ENCODE results near the gene GCNT2. TPM values are rescaled to one million over a fixed set of nuclear protein-coding genes. Genes with fewer than 3 reads are reported as not detected.

GCNT2 gene
- total and polyA plus RNA-seq, 2 of the 8 experiments (the other 6 are each of a cell fraction or from before 2014, with no cell fraction given) = 19.3 to 52.5 TPM

DNA sequence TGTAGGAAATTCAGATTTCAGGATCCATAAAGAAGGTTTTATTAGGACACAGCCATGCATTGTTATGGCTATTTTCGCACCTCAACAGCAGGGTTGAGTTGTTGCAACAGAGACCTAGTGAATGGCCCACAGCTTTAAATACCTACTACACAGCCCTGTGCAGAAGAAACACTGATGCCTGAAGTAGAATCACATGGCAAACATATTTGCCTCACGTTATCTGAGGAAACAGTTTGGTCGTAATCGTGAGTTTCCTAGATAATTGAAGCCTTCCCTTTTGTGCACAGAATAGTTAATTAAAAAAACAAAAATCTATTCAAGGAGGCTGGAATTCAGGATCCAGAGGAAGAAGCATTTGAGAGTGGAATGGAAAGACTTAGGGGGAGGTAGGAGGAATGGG is 55.1 kb downstream of the GCNT2 start:
- no peak overlapping the region for H2BK15ac ChIP-seq (ENCODE audit: low read length)
- peak overlapping the region; percentile 72; the same call in 1 of the 2 replicates for H2BK20ac ChIP-seq (ENCODE audit: low read length)
- peaks cover 11 to 29% (median 21%) of the 10 kb centered on the region in 4 experiments for H3K4me1 ChIP-seq (replicated peaks in 1 of 4; ENCODE audit: control insufficient read depth in 3 of 4, insufficient read depth in 4 of 4, low read length in 3 of 4)
- no peak overlapping the region for H3K4ac ChIP-seq (replicated peaks; ENCODE audit: insufficient read length, low read depth, low read length)
- H2BK12ac ChIP-seq (ENCODE audit: low read depth, low read length) = 0 out of 2 replicates have a peak overlapping the region, but pooled peaks have one; percentile 53
- H3K4me2 ChIP-seq (ENCODE audit: insufficient read depth in 1 of 2, low read depth in 2 of 2, low read length in 2 of 2) = no peak overlapping the region
- no peak overlapping the region for H4K8ac ChIP-seq (ENCODE audit: extremely low read depth, insufficient read depth, low read length)
- no peak overlapping the region for H2BK120ac ChIP-seq (replicated peaks; ENCODE audit: low read depth, low read length)
- ChIA-PET CTCF (ENCODE audit: partially characterized antibody) (interaction anchor here (1.4 kb wide), 1 partner anchor 52 kb away, joined by 4 read pairs; no protein-coding TSS in a partner anchor), POLR2A (ENCODE audit: partially characterized antibody) (interaction anchor here (3.3 to 17.1 kb wide), 2 partner anchors 11 to 19 kb away, joined by 11 to 154 read pairs; no protein-coding TSS in a partner anchor)
- no peak overlapping the region for H3K14ac ChIP-seq (ENCODE audit: insufficient read length)
- H4K20me1 ChIP-seq (replicated peaks in 1 of 2; ENCODE audit: control insufficient read depth in 1 of 2, insufficient read depth in 2 of 2, low read length in 2 of 2) = peaks cover 6 to 10% of the 10 kb centered on the region in 2 experiments
- H2BK5ac ChIP-seq (ENCODE audit: low read depth, low read length) = peak overlapping the region; percentile 81; the same call in 1 of the 2 replicates
- no peaks in the 10 kb centered on the region for H3K9me3 ChIP-seq (ENCODE audit: insufficient read depth in 2 of 2, low read depth in 1 of 2, low read length in 1 of 2)
- no peak overlapping the region for H3K9ac ChIP-seq (replicated peaks in 1 of 4; ENCODE audit: extremely low read depth in 1 of 4, low read depth in 3 of 4, low read length in 3 of 4)
- no peak overlapping the region for H4K91ac ChIP-seq (replicated peaks; ENCODE audit: insufficient read length, low read length)
- no peak overlapping the region for H3K56ac ChIP-seq (replicated peaks; ENCODE audit: insufficient read length, low read depth, low read length)
- H3K4me3 ChIP-seq (ENCODE audit: extremely low read depth in 1 of 4, insufficient read depth in 2 of 4, low read depth in 3 of 4, low read length in 4 of 4) = no peak overlapping the region
- H3K23me2 ChIP-seq (ENCODE audit: low read depth, low read length) = no peaks in the 10 kb centered on the region
- H2AK5ac ChIP-seq (ENCODE audit: low read depth, low read length) = 0 out of 2 replicates have a peak overlapping the region, but pooled peaks have one; percentile 75
- H3K18ac ChIP-seq (ENCODE audit: extremely low read depth, low read length) = peak overlapping the region; percentile 51
- H3K27ac ChIP-seq (ENCODE audit: low read depth, low read length) = no peak overlapping the region
- WGBS, 2 experiments (ENCODE audit: extremely low coverage in 1 of 2, insufficient coverage in 1 of 2, insufficient read length in 1 of 2, insufficient replicate concordance in 2 of 2, low coverage in 1 of 2, low lambda C conversion rate in 2 of 2, missing lambda C conversion rate in 1 of 2) = 85% methylated on average over 4 of the region's 4 CpGs; no CpG with 5 or more reads in 1 of the 2 experiments
- no peak for TF ChIP-seq EGR1 (IDR thresholded peaks at IDR 0.05; ENCODE audit: borderline replicate concordance, low read depth, low read length)
- no peak for TF ChIP-seq HDAC2 (IDR thresholded peaks at IDR 0.05; ENCODE audit: borderline replicate concordance in 1 of 2, low read depth in 2 of 2, low read length in 2 of 2)
- no peak for TF ChIP-seq SIX5 (IDR thresholded peaks at IDR 0.05; ENCODE audit: low read depth, low read length)
- no peak for TF ChIP-seq EZH2 (IDR thresholded peaks at IDR 0.05; ENCODE audit: low read depth, low read length, severe bottlenecking)
- TF ChIP-seq RFX5 (IDR thresholded peaks at IDR 0.05; ENCODE audit: borderline replicate concordance, low read depth, low read length) = no peak
- H3K79me2 ChIP-seq (ENCODE audit: control insufficient read depth in 1 of 2, insufficient read depth in 2 of 2, low read length in 2 of 2) = peaks cover 3 to 88% of the 10 kb centered on the region in 2 experiments; a peak in 3 of 4 replicates
- no peaks in the 10 kb centered on the region for H3K27me3 ChIP-seq (replicated peaks in 1 of 4; ENCODE audit: control insufficient read depth in 3 of 4, extremely low read depth in 1 of 4, insufficient read depth in 3 of 4, low read length in 3 of 4)
- peaks cover 0 to 10% (median 0%) of the 10 kb centered on the region in 4 experiments; a peak in 1 of 8 replicates for H3K36me3 ChIP-seq (ENCODE audit: control insufficient read depth in 2 of 4, insufficient read depth in 4 of 4, low read length in 3 of 4)
- H2AFZ ChIP-seq (ENCODE audit: low read length) = no peak overlapping the region
- FAIRE-seq (no peak), DNase-seq (ENCODE audit: low read depth in 1 of 2, low spot score in 2 of 2) (no peak)
- peaks cover 6% of the 10 kb centered on the region for H3K79me1 ChIP-seq (ENCODE audit: low read depth, low read length)
- no peak overlapping the region for H4K5ac ChIP-seq (ENCODE audit: insufficient read length, low read depth, low read length)
- H3K23ac ChIP-seq (ENCODE audit: insufficient read length) = no peak overlapping the region
